Left ventricle myocardium superior (tissue), 1 donor: ENCODE measurements around the gene GRP. TPM values are rescaled to one million over a fixed set of nuclear protein-coding genes. Genes with fewer than 3 reads are reported as not detected.
"Not testable (repeated sequence)": the region's sequence is repeated elsewhere in the genome, so short reads cannot be mapped to it uniquely, and the experiment has no call there.

Experiments used
- ATAC-seq: fragments of 200-7000 bp; cut with Tn5 transposase; one replicate; pipeline ENCODE4 v1.9.1; 2020; ENCODE audit warnings: mild to moderate bottlenecking, moderate library complexity
- DNase-seq: peaks from one replicate; pipeline ENCODE4 v3.0.0-alpha.2; 2020
- intact Hi-C: fragments of 100-400 bp; cut with micrococcal nuclease; formaldehyde crosslinking; loops from one replicate; pipeline ENCODE4 v1.11.0; 2022
- total RNA-seq: library from RNA; stranded (reverse); fragmentation: NEBNext Ultra II Directional; extraction: Animal tissue kit (Norgen Biotek cat#: 25700); gene quantifications from one replicate; pipeline ENCODE4 v1.2.1, GENCODE V29; 2021
- donor health status: DM: no; HTN: yes; CAD: no; lungs with severe emphysema.

GRP gene
- total RNA-seq, 1 donor from 2014 or later: not detected

DNA sequence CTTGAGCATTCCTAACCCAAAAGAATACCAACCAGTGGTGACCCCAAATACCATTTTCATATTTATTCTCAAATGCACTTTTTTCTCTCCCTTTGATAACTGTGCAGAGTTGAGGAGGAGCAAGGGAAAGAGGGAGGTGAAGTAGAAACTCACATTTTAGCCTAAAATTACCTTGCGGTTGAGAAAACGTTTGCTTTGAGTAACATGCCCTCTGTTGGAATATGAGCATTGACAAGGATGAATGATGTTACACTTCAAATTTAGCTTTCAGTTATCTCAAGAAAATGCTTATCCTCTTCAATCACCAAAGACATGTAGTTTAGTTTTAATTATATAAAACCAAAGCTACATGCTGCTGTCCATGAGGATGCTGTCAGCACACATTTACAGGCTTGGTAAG is 2.4 kb downstream of the GRP start:
- no peak for DNase-seq
- ATAC-seq: no peak
- intact Hi-C loops: no loop called here

DNA sequence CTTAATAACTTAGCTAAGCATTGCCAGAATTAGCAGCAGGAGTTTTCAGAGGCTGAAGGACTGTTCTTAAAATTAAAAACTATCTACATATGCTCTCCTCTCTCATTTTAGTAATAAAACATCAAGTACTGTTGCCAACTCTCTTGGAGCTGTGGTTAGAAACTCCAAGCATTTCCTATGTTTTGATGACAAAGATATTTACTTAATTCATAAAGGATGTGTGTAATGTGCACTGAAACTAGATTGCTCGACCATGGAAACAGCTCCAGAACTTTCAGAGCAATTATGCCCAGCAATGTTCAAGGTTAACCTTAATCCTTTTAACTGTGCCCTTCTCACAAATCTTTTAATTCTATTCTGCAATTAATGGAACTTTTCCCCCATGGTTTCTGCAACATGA is 8.4 kb downstream of the GRP start:
- no peak for ATAC-seq
- no peak for DNase-seq
- intact Hi-C loops: no loop called here

DNA sequence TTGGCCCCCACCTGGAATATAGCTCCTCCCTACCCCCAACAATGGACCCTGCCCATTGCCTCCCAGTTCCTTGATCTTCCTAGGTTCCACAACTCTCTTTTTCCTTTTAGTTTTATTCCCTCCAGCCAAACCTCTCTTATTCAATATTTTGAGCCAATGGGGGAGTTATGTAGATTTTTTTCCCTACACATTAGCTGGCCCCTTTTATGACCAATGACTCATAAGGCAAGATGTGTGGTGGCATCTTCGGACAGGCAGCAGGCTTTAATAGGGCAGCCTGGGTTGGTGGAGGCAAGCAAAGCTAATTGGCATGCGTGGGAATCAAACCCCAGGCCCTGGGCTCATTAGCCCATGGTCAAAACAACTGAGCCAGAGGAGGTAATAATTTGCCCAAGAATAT is 9.2 kb downstream of the GRP start:
- intact Hi-C loops: no loop called here
- DNase-seq (no peak), ATAC-seq (no peak)

DNA sequence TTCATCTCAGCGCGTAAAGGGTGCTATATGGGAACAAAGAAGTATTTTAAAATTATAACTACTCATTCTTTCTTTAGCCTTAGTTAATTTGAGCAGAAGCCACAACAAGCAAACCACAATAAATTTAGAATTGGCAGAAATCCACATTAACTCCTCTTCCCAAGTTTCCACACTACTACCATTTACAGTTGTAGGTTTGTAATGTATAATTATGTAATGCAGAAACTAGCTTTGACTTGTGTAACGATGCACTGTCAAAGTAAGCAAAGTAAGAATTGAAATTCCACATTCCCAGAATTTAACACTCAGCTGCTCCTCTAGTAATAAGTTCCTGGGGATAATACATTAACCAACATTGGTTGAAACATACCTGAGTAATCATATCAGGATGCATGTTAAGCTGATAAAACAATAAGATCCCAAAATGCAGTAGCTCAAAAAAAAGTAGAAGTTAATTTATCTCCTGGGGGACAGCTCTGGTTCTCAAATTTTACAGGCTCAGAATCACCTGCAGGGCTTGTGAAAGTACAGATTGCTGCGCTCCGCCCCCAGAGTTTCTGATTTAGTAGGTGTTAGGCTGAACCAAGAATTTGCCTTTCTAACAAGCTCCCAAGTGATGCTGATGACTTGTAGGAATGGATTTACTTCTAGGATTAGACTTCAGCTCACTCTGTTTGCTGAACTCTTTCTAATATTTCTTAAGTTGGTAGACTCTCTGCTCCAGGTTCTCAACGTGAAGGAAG is 9.9 kb downstream of the GRP start:
- DNase-seq (no peak), ATAC-seq (no peak)
- intact Hi-C loops: no loop called here

DNA sequence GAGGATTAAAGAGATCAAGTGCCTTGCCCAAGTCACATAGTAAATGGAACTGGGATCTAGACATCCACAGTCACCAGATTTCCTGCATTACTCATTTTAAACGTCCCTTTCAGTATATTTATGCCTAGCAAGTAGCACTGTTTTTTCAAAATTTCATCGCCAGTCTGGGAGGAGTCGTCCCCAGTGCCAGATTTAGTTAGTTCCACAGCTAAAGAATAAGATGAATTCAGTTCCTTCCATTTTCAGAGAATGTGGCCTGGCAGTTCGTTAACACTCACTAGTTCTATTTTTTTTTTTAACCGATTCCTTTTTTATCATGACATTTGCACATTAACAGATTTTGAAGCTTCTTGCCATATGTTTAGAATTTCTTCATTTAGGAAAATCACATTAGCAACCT is 11.2 kb downstream of the GRP start:
- ATAC-seq (no peak), DNase-seq (no peak)
- intact Hi-C loops: no loop called here

DNA sequence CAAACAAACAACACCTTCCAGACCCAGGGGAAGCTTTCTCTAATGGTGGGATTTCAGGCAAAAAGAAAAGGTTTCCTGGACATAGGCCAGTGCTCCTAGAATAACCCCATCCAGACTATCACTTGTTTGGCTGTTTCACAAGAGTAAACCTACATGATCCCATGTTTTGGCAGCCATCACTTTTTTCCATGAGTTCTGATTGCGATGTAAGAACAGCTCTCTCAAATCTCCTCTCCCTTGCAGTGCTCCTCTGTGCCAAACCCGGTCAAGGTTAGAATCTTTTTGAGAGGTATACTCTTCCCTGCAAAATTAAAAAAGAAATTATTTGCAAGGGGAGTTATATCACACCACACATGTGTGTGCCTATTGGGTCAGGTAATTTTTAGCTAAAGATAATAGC is 11.9 kb downstream of the GRP start:
- DNase-seq: no peak
- intact Hi-C loops: no loop called here
- peak; percentile 99 for ATAC-seq

DNA sequence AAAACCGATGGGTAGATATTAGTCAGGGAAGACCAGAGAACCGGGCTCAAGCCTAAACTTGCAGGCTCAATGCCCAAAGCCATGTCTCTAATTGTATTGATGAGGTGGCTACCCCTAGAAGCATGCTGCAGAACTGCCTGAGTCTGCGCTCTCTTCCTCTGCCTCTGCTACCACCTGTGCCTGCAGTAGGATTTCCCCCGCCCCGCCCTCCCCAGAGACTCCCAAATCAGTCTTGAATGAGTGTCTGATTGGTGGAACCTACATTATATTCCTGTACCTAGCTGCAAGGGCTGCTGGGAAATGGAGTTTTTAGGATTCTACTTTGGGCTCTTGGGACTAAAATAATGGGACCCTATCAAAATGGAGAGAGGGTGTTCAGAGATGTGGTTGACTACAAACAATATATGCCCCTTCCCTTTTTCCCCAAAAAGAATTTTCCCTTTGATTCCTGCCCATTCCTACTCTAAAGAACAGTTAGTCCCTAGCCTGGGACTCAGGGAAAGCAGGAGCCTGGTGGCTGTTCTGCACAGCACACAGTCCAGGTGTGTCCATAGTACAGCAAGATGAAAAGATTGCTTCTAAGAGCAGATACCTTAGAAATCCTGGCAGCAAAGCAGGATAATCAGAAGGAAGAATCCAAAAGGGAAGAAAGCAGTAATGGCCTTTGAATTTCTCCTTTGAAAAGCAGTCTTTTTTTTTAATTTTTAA is 12.5 kb downstream of the GRP start:
- intact Hi-C loops: no loop called here
- ATAC-seq (peak; percentile 45), DNase-seq (no peak)

DNA sequence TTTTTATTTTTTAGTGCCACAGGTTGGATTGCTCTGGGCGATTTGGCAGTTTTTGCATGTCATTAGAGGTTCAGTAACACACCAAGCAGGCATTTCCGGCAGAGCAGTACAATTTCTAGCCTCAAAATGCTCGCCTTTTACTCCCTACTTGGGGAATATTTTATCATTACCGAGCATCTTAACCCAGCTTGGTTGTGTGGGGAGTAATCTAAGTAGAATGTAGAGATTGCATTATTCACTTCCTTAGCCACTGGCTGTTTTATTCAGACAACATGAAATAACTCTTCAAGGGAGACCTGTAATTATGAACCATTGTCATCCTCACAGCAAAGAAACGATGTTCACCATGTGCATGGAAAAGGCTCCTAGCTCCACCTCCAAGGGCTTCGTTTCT is 13.1 kb downstream of the GRP start:
- intact Hi-C loops: no loop called here
- ATAC-seq (no peak), DNase-seq (no peak)

DNA sequence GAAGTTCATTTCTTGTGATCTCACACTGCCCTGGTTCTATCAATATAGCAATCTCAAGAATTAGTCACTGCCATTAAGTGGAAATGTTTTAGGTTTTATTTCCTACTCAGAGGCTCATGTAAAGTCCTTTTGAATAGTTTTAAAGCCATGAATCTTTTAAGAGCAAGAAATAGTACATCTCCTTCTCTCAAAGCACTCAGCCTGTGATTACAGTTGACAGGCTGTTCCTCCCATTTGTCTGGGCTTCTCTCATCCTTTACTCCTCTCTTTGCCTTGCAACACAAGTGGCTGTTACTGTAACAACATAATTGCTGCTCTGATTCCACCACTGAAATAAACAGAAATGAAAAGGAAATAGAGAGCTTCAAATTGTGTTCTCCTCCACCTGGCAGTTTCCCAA is 18.4 kb downstream of the GRP start:
- intact Hi-C loops: no loop called here
- no peak for DNase-seq
- ATAC-seq: no peak

DNA sequence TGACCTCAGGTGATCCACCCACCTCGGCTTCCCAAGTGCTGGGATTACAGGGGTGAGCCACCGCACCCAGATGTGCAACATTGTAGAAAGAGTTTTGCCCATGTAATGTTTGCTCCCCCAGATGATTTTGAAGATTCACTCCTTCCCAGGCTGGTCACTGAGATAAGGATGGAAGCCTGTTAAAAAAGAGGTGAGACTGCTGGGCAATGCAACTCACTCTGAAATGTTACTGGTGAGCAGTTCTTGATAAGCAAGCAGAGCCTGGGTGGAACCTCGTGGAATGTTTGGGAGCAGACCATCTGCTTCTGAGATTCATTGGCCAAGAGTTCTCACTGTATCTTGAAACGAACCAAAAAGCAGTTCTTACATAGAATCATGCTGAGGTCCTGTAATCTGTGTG is 19.7 kb downstream of the GRP start:
- DNase-seq (no peak), ATAC-seq (no peak)
- intact Hi-C loops: no loop called here

DNA sequence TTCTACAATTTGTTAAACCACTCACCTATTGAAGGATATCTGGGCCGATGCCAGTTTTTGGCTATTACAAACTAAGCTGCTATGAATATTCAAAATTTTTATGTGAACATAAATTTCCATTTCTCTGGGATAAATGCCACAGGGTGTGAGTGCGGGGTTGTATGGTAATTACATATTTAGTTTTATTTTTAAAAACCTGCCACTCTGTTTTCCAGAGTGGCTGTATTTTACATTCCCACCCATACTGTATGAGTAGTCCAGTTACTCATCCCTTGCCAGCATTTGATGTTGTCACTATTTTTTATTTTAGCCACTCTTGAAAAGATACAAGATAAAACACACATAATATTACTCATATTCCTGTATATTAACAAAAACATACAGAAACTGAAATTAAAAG is 22.9 kb downstream of the GRP start:
- no peak for ATAC-seq
- DNase-seq: no peak
- intact Hi-C loops: no loop called here

DNA sequence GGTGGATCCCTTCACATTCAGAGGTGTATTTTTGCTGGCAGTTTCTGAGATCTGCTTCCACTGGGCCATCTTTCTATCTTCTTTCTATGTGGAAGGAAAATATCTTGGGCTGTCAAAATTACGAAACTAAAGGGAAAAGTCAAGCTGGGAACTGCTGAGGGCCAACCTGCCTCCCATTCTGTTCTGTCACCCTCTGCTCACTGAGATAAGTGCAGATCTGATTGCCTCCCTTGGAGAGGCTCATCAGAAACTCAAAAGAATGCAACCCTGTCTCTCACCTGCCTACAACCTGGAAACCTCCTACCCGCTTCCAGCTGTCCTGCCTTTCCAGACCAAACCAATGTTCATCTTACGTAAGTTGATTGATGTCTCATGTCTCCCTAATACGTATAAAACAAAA is 26.8 kb downstream of the GRP start:
- intact Hi-C loops: loop anchor here (5.0 kb wide), 1 partner anchor 156 kb away; no protein-coding TSS in a partner anchor
- ATAC-seq: no peak
- no peak for DNase-seq

DNA sequence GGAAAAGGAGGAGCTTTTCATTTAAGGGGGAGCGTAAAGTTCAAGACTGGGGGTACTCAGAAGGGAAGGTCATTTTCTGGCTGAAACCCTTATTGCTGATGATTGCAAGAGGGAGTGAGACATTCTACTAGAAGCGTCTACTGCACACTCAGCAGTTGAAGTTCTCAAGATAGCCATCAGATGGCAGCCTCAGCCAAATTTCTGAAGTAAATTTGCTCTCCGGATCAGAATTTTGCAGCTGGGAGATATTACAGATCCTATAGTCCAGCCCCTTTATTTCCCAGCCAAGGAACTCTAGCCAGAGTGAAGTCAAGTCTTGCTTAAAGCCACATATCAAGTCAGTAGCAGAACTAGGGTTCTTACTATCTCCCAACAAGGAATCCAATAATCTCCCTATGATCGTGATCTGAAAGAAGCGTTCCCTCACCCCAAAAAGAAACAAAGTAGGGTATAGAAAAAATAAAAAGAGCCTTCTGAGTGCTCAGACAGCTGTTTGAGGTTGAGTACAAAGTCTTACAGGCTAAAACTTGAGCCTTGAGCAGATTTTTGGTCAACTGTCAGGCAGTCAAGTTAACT is 29.3 kb downstream of the GRP start:
- intact Hi-C loops: loop anchor here (5.0 kb wide), 1 partner anchor 153 kb away; no protein-coding TSS in a partner anchor
- ATAC-seq (peak; percentile 60), DNase-seq (no peak)

DNA sequence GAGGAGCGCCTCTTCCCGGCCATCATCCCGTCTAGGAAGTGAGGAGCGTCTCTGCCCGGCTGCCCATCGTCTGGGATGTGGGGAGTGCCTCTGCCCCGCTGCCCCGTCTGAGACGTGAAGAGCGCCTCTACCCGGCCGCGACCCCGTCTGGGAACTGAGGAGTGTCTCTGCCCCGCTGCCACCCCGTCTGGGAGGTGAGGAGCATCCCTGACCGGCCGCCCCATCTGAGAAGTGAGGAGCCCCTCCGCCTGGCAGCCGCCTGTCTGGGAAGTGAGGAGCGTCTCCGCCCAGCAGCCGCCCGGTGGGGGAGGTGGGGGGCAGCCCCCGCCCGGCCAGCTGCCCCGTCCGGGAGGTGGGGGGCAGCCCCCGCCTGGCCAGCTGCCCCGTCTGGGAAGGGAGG is 35.5 kb downstream of the GRP start:
- ATAC-seq, DNase-seq, intact Hi-C loops: not testable (repeated sequence)

DNA sequence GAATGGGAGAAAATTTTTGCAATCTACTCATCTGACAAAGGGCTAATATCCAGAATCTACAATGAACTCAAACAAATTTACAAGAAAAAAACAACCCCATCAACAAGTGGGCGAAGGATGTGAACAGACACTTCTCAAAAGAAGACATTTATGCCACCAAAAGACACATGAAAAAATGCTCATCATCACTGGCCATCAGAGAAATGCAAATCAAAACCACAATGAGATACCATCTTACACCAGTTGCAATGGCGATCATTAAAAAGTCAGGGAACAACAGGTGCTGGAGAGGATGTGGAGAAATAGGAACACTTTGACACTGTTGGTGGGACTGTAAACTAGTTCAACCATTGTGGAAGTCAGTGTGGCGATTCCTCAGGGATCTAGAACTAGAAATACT is 41.9 kb downstream of the GRP start:
- ATAC-seq, intact Hi-C loops, DNase-seq: not testable (repeated sequence)

DNA sequence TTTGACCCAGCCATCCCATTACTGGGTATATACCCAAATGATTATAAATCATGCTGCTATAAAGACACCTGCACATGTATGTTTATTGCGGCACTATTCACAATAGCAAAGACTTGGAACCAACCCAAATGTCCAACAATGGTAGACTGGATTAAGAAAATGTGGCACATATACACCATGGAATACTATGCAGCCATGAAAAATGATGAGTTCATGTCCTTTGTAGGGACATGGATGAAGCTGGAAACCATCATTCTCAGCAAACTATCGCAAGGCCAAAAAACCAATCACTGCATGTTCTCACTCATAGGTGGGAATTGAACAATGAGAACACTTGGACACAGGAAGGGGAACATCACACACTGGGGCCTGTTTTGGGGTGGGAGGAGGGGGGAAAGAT is 42.3 kb downstream of the GRP start:
- DNase-seq, ATAC-seq, intact Hi-C loops: not testable (repeated sequence)

DNA sequence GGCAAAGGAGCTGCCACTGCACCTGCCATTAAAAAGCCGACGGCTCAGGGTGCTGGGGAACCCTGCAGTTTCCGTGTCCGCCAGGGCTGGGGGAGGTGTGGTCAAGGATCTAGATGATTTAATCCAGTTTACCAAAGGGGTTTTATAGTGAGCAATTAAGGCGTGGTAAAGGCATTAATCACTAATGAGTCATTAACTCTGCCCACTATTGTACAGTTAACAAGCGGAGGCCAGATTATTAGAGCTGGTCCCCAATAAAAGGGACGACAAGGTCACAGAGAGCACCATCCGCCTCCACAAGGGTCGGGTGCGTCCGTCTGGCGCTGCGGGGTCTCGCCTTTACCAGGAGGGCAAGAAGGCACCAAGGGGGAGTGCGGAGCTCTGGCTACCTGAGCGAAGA is 43.7 kb downstream of the GRP start:
- ATAC-seq (no peak), DNase-seq (no peak)
- intact Hi-C loops: no loop called here

DNA sequence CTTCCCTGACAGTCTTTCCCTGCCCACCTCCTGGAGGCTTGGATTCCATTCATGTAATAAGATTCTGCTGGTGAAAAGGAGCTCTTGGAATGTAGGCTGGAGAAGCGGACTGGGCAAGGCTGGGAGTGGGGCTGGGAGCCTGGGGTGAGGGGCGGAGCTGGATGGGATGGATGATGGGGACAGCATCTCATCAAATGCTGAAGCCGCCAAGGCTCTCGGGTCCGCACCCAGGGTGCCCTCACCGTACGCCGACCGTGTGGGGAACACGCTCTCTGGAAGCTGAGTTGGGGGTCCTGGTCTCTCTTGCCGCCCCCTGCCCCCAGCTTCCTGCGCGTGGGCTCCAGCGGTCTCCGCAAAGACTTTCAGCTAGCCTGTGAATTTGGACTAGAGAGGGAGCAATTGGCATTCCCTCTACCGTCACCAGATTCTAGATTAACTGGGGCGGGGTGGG is 44.2 kb downstream of the GRP start:
- no peak for DNase-seq
- intact Hi-C loops: no loop called here
- ATAC-seq: no peak

DNA sequence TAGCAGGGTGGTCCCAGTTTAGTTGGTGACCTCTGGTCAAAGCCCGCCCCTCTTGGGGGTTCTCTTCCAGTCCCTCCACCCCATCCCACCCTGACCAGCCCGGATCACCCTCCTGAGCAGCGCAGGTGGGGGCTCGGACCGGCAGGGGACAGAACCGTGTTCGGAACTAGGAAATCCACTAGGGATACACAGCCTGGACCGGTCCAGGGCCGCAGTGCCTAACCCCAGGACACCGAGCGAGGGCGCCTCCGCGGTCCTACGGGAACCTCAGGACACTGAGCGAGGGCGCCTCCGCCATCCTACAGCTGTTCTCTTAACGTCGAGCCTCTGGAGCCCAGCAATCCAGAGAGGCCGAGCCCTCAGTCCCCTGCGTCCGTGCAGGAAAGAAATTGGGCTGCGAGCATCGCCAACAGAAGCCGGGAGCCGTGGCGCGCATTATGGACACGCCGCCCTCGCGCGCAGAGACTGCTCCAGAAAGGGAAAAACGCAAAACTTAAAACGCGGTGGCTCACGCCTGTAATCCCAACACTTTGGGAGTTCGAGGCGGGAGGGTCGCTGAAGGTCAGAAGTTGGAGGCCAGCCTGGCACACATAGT is 44.8 kb downstream of the GRP start:
- intact Hi-C loops: no loop called here
- ATAC-seq (no peak), DNase-seq (no peak)
